GM12872 (cell line): Measurements from ENCODE around the gene R3HDML.

ENCODE experiments used
- TF ChIP-seq, protein P1 (sequence below): IDR thresholded peaks from 3 replicates; pipeline ENCODE4 v1.5.1; 2011; ENCODE audit warnings: low read depth, mild to moderate bottlenecking, low read length, moderate library complexity; ENCODE audit not compliant: insufficient read depth

Gene R3HDML

DNA sequence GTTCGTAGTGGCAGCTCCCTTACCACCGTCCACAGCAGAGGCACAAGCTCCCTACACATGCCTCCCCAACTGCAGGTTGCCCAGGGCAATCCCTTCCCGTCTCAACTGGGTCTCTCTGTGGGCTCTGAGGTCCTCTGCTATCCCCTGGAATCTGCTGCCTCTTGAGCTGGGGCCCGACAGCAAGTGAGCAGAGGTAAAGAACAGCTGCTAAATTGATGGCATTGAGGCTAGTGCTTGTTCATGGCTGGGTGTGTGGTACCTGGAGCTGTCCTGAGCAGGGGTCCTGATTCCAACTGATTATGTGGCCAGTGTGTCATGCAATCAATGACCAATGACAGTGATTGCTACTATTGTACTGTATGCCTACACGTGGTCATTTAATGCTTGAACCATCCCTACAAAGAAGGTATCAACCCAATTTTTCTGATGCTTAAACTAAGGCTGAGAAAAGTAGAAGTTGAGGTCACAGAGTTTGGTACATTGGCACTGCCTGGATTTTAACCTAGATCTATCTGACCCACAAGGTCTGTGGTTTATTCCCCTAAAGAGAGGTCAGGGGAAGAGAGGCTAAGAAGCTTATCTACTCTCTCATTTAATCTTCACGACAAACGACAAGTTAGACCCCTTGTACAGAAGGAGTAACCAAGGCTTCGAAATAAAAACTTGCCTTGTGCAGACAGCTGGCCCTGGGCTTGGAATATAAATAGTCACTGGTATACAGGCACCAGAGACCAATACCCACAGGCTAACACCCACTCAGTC, 59.7 kb downstream of the R3HDML start:
- TF ChIP-seq, protein P1, sequence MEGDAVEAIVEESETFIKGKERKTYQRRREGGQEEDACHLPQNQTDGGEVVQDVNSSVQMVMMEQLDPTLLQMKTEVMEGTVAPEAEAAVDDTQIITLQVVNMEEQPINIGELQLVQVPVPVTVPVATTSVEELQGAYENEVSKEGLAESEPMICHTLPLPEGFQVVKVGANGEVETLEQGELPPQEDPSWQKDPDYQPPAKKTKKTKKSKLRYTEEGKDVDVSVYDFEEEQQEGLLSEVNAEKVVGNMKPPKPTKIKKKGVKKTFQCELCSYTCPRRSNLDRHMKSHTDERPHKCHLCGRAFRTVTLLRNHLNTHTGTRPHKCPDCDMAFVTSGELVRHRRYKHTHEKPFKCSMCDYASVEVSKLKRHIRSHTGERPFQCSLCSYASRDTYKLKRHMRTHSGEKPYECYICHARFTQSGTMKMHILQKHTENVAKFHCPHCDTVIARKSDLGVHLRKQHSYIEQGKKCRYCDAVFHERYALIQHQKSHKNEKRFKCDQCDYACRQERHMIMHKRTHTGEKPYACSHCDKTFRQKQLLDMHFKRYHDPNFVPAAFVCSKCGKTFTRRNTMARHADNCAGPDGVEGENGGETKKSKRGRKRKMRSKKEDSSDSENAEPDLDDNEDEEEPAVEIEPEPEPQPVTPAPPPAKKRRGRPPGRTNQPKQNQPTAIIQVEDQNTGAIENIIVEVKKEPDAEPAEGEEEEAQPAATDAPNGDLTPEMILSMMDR = no peak

DNA sequence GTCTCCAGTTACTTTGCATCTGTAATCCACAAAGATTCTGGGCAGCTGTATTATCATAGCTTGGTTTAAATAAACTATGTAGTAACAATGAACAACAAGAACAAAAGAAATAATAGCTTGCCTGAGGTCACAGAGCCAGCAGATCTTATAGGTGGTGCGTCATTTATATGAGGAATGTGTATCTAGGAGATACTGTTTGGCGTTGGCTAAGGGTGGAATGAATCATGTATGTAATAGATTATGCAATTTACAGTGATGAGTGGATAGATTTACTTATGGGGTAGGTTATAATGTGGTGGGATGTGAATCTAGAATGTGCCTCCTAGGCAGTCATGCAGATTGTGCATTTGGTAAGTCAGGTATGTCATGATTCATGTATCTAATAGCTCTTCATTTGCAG, 61.5 kb downstream of the R3HDML start:
- TF ChIP-seq, protein P1 = no peak

DNA sequence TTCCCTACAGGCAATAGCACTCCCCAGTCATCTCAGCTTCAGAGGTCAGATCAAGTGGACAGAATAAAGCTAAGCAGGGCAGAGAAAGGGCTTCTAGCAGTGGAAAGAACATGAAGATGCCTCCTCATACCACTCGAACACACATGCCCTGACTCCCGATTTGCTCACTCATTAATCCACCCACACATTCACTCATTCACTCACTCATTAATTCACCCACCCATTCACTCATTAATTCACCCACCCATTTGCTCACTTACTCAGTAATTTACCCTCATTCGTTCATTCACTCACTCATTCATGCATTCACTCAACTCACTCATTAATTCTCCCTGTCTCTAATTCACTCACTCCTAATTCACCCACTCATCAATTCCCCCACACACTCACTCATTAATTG, 62.6 kb downstream of the R3HDML start:
- TF ChIP-seq, protein P1 = no peak

DNA sequence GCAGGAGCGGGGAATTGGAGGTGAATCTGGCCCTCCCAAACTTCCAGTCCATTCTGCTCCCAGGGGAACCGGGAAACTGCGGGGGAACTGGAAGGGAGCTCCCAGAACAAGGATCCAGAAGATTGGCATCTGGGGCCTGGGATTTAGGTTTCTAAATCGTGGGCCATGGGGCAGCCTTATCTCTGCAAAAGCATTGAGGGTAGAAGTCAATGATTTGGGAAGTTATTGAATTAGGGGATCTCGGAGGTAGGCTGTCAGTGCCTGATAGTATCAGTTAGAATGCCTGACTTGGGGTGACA, 63.8 kb downstream of the R3HDML start:
- TF ChIP-seq, protein P1 = no peak
